Fibroblast of peridontal ligament (primary cell): ENCODE results near the gene LEMD1.
"Not testable (repeated sequence)": the region's sequence is repeated elsewhere in the genome, so short reads cannot be mapped to it uniquely, and the experiment has no call there.

Experiments
- DNase-seq: peaks from one replicate; pipeline ENCODE4 v3.0.0-alpha.2; 2010; ENCODE audit errors: extremely low read depth

Gene LEMD1

GRCh38 chr1:205446828-205447227 is 25.0 kb upstream of the LEMD1 start:
- DNase-seq: no peak

DNA sequence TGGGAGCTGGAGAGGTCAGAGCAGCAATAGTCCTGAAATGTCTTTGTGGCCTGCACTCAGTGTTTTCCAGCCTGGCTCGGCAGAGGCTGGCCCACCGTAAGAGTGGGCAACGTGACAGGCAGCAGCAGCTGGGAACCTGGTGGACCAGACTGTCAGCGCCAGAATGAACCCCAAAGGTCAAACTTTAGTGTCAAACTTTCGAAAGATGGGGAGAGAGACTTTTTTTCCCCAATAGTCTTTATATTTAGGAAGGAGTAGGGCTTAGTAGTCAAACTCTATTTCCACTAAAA is 23.7 kb upstream of the LEMD1 start:
- DNase-seq: no peak

DNA sequence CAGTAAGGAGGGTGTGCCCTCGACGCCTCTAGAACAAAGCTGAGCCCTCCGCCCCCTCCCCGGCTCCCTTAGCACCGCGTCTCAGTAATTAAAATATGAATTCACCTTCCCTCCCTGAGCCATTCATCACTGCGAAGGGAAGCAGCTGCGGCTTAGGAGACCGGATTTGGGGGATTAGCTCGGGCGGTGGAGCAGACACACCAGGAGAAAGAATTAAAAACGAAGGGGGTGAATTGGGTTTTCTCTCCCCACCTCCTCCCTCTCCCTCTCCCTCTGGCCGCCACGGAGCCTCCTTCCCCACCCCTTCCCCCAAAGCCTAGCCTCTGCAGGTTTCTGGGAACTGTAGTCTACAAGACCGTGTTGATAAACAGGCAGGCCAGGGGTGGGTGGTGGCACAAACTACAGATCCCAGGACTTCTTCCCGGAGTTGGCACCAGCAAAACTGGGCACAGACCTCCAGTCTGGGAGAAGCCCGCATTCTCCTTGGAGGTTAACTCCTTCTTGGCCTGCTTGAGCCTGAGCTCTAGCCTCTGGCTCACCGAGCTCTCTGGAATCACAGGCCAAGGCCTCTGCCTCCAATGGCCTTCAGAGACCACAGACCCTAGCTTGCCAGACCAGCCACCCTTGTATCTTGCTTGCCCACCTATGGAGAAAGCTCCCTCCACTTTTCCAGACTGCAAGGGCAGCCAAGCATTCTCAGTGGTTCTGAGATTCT is 23.2 kb upstream of the LEMD1 start:
- no peak for DNase-seq

DNA sequence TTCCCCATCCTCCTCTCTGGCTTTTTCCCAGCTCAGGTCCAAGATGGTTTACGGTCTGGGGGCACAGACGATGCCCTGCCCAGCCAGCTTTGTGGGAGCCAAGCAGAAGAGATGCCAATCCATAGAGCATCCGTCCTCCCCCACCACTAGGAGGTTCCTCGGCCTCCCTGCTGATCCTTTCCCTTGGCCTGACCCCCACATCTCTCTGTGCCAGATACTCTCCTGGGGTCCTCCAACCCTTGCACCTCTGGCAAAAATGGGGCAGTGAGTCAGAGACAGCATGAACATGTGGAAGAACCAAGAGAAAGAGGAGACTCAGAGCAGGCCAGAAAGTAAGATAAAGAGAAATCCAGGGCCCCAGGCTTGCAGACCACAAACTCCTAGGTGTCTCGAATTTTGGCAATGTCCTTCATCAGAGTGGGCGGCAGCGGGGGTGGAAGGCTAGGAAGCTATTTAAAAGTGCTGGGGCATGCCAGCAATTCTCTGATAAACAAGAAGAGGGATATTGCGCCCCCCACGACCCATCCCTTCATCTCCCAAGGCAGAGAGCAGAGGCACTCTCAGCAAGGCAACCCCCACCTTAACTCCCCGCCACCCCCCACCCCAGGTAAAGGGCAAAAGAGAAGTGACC is 22.6 kb upstream of the LEMD1 start:
- no peak for DNase-seq

DNA sequence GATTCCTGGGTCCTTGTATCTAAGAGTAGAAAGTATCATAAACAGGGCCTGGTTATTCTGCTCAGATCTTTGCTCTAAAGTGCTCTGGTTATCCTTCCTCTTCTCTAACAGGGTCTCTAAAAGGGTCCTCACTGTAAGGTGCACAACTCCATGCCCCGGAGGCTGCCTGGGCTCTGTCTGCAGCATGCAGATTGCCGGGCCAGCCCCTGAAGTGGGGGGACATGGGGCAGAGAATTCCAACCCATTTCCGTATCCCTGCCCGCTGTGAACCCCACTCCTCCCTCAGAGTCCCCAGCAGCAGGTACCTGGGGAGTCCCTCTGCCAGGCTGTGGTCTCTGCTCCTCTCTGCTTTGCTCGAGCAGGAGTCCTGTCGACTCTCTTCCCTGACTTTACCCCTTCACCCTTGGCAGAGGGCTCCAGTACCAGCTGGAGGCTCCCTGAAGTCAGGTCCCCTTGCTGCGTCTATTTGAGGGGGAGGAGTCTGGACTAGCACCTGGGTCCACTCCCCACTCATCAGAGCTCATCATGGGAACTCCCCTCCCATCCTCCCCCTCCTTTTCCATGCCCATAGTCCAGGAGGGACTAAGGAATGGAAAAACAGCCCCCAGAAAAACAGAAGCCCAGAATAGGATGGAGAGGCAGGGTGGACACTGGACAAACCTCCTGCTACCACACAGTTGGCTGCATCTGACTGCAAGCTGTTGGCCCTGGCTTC is 21.9 kb upstream of the LEMD1 start:
- DNase-seq: no peak

DNA sequence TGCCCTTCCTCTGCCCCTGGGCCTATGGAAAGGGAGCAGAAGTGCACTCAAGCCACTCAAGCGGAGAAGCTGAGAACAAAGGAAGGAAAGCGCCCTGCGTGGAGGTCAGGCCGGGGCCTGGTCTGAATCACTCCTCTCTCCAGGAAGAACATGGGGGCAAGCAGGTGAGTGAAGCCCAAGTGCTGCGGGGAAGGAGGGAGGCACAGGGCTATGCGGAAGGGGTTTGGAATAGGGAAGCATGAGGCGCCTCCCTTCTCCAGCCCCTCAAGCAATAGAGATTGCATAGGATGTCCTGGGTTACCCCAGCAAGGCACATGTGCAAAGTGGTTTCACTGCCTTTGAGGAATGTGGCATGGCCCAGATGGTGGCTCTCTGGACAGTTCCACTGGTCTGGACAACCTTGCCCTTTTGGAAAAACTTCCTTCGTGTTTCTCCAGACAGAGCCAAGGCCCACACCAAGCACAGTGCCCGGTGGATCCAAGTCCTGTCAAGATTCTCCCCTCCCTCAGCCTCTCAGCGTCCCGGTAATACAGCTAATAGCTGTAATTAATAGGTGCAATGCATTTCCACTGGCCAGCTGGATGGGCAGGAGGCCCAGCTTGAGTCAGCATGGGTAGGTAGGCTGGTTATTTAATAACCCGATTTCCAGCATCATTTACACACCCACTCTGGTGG is 20.3 kb upstream of the LEMD1 start:
- no peak for DNase-seq

GRCh38 chr1:205441716-205442050 is 19.8 kb upstream of the LEMD1 start:
- DNase-seq: no peak

GRCh38 chr1:205441318-205441633 is 19.4 kb upstream of the LEMD1 start:
- DNase-seq: no peak

DNA sequence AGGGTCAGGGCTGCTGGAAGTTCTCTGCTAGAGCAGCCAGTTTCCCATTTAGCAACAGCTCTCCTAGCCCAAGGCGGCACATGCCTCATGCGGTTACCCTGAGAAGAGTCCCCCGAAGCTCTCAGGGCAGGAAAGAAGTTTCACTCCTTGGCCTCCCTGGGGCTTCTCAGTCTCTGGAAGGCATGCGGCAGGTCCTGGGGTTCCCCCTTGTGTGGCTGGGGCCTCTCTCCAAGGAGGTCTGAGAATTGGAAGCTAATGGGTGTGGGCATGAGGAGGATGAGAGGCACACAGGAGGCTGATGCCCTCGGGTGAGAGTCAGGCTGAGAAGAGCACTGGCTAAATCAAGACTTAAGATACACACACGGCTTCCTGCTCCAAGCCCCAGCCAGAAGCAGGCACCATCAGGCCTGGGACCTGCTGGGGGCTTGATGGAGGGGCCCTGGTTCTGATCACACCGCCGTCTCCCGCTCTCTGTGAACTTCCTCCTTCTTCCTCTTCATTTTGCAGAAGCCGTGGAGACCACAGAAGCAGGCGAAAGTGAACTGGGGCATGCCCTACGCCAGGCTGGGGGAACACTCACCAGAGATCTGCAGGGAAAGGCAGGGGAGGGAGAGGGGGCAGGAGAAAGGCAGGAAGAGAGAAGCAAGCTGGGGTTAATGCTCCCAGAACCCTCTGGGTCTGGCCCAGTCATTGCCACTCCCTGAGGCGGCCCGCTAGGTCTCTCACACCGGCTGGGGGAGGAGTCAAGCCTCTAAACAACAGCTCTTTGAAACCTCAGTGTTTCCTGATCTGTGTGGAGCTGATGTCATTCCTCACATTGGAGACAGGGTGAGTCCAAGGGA is 18.8 kb upstream of the LEMD1 start:
- DNase-seq: no peak

DNA sequence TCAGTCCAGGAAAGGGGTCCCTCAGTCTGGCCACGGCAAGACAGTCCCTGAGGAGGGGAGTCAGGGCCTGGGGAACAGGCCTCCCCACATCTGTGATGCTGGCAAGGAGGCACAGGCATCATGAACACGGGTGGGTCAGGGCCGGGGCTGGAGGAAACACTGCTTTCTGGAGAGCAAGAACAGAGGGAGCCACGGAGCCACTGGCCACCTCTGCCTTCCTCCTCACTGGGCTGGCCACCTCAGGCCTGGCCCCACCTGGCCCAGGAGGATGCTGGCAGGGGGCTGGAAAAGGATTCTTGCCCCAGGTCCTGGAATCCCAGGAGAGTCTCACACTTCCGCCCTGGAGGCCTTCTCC is 18.2 kb upstream of the LEMD1 start:
- no peak for DNase-seq

DNA sequence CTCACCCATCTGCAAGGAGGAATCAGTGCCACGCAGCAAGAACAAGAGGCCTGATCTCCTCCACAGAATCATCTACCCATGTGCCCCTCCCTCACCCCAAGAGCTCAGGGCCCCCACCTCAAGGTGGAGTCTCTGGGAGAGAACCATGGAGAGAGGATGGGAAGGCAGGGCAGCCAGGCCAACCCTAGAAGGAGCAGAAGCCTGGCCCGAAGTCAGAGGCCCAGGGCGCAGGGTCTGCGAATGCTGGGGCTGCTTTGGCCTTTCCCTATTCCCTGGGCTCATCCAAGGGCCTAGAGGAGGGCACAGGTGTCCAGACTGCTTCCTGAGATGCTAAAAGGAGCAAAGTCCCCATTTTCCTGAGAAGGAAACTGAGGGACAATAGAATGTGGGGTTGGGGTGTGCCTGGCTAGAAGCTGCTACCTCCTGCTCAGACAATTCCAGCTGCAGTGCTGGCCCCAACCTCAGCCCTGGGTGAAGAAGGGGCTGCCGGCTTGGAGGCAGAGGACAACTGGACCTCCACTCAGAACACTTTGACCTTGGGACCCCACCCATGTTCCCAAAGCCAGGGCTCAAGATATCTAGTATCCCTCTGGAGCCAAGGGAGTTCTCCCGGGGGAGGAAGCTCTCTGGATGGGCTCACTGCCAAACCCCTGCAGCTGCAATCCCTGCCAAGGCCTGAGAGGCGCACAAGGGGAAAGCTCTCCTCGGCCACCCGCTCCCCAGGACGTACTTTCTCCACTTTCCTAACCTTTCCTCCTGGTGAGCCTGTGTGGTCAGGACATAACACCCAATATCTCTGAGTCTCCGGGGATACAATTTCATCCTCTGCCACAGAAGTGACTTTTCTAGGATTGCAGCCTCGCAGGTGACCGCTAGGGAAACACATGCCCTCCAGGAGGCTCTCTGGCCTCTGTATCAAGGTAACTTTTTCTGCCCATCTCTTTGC is 16.6 kb upstream of the LEMD1 start:
- peak; percentile 22 for DNase-seq

DNA sequence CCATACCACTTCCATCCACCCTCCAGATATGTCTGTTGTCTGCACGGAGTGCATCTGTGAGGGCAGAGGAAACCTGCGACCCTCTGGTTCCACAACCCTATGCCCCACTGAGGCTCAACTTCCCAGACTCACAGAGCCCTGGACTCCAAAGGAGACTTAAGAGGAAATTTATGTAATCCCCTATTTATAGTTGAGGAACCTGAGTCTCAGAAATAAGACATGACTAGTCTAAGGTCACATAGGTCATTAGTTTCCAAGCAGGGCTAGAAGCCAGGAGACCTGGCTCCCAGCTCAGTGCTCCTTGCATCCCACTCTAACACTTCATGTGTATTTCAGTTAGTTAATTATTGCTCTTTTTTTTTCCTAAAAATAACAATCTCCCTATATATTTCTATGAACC is 15.7 kb upstream of the LEMD1 start:
- DNase-seq: no peak

DNA sequence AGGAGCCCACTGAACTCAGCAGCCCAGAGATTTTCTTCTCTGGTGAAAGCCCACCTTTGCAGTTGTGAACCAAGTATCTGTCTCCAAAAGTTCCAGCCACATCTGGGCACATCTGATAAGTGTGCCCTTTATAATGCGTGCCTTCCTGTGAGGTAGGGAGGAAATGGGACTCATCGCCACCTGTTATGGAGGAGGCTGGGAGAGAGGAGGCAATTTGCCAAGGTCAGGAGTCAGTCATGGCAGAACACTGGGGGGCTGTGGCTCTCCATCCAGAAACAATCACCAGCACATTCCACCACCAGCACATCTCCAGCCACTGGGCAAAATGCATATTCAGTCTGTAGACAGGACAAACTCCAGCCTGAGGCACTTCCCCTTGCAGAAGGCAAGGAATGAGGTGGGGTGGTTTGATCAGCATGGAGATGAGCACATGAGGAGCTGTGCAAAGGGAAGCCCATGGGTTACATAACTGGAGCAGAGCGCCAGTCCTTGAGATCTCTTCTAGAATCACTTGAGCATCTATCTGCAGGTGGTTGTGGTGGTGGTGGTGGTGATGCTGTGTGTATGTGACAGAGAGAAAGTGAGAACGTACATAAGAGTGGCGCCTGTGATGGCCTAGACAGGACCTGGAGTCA is 15.0 kb upstream of the LEMD1 start:
- no peak for DNase-seq

DNA sequence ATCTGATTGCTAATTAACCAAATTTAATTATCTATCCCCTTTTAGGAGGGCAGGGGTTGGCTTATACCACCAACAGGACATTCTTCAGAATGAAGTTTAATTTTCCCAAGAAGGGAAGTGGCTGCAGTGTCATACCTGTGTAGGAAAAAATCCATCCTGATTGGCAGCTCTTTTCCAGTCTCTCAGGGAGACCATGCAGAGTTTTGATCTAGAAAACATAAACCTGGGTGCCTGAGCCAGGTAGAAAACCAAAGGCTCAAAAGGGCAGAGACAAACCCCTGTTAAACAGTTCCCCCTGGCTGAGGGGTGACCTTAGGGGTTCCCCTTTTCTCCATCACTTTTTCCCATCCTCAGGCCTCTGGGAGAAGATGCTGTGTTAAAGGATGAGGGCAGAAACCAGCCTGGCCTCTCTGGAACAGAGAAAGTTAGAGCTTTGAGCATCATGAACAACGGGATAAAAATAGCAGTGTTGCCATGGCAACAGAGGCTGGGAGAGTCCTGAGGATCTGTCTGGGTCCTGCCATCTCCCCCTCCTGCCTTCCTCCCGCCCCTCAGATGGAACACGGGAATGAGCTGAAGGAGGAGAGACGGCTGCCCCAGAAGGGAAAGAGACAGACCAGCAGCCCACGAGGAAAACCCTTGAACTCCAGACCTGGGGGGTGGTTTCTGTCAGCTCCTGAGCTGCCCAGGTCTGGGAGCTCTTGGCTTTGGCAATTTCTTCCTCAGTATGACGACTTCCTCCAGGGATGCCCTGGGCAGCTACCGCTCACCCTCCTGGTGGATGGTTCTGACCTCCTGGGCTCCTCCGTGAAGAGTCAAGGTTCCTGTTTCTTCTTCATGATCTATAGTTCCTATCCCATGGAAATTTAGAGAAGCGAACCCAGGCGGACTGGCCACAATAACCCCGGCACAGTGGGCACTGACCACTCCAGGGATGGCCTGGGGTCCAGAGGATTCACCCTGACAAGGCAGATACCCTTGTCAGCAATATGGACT is 14.0 kb upstream of the LEMD1 start:
- no peak for DNase-seq

DNA sequence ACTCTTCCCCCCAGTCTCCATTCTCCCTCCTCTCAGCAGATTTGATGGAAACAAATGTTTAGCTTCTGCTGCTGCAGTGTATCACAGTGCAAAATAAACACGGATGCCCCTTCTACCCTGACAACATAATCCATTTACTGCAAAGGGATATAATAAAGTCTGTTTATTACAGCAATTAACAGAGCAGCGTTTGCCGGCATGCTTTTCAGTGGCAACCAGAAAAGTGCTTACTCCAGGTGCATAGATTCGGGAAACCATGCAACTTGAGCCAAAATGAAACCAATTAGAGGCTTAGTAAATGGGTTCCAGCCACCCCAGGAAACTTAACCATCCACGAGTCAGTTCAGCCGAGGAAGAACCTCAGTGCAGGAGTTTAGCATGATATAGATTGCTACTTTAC is 12.9 kb upstream of the LEMD1 start:
- no peak for DNase-seq

DNA sequence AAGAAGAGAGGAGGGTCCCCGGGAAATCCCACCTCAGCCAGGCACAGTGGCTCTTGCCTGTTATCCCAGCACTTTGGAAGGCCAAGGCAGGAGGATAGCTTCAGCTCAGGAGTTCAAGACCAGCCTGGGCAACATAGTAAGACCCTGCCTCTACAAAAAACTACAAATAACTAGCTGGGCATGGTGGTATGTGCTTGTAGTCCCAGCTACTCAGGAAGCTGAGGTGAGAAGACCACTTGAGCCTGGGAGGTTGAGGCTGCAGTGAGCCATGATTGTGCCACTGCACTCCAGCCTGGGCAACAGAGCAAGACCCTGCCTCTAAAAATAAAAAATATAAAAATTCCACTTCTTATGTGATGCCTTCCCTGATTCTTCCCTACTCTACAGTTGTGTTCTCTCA is 10.8 kb upstream of the LEMD1 start:
- DNase-seq: not testable (repeated sequence)

DNA sequence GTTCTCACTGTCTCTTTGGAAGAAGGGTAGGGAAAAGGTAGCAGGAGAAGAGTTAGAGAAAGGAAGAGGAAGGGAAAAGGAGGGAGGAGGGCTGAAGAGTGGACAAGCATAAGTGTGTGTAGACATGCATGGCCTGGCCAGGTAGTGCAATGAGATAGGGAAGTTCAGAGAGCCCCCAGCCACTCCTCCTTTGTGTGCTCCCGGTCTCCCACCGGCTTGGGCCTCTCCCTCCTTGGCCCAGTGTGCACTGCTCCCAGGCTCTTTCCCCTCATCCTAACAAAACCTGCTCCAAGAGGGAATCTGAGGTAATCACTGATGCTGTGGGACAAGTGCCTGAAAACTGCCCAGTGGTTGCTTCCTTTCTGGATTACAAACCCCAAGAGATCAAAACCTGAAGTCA is 10.3 kb upstream of the LEMD1 start:
- no peak for DNase-seq

GRCh38 chr1:205430696-205431305 is 8.9 kb upstream of the LEMD1 start:
- DNase-seq: peak; percentile 29
